HepG2 (cell line): ENCODE data around the gene HOXB4. TPM values are rescaled to one million over a fixed set of nuclear protein-coding genes. Genes with fewer than 3 reads are reported as not detected.

ENCODE experiments used
- ATAC-seq: fragments of 200-7000 bp; cut with Tn5 transposase; 3 replicates; pipeline ENCODE4 v1.9.1; 2020; ENCODE audit warnings: mild to moderate bottlenecking, moderate library complexity
- BruUV-seq: library from RNA; stranded (reverse); fragments of 400-500 nt; replicated peaks from 2 replicates; lab custom pipeline; 2021; lab: Mats Ljungman, UMichigan
- CTCF ChIA-PET: fragments of 300-600 bp; formaldehyde crosslinking; extraction: SDS; loops from one replicate; lab custom pipeline; 2021; ENCODE audit warnings: low total read pairs, inconsistent platforms, low intra/inter-chr PET ratio; lab: Yijun Ruan, JAX
- POLR2A ChIA-PET: fragments of 350-600 bp; sonication (Branson Sonifier 250); formaldehyde crosslinking; loops from one replicate; lab custom pipeline; 2020; ENCODE audit warnings: antibody characterized with exemption, inconsistent platforms; lab: Yijun Ruan, JAX
- DNase-seq: peaks from one replicate; pipeline ENCODE4 v3.0.0-alpha.2; 2015; ENCODE audit warnings: low spot score
- FAIRE-seq: peaks from 3 replicates; lab custom pipeline; 2011; peaks lifted over from hg19 to GRCh38; lab: Jason Lieb, UNC
- H2AFZ ChIP-seq: one replicate; pipeline ENCODE4 v1.6.1; 2011; ENCODE audit warnings: low read length, inconsistent platforms
- H3K27ac ChIP-seq: fragments of 300-600 bp; 3 replicates; pipeline ENCODE4 v1.8.0; 2011; ENCODE audit warnings: mixed run types, mild to moderate bottlenecking, mixed read lengths, low read length, inconsistent platforms; ENCODE audit not compliant: insufficient read depth; ENCODE audit errors: extremely low read length
- H3K27me3 ChIP-seq, 2 experiments: fragments of 200-600 bp in 1 of 2; 2 replicates in 1 of 2; 3 replicates in 1 of 2; pipeline versions ENCODE4 v1.6.0 to v1.8.0; 2011; ENCODE audit warnings: low read length in 2 of 2, mild to moderate bottlenecking in 2 of 2, moderate library complexity in 2 of 2, inconsistent platforms in 1 of 2; ENCODE audit not compliant: insufficient read depth in 2 of 2, control insufficient read depth in 1 of 2
- H3K36me3 ChIP-seq, 2 experiments: fragments of 200-600 bp in 1 of 2; replicated peaks in 1 of 2; 2 replicates in 1 of 2; 3 replicates in 1 of 2; pipeline versions ENCODE4 v1.5.1 to v1.8.0; 2011; ENCODE audit warnings: low read length in 2 of 2, inconsistent platforms in 1 of 2; ENCODE audit not compliant: insufficient read depth in 2 of 2, control insufficient read depth in 1 of 2
- H3K4me1 ChIP-seq: 2 replicates; pipeline ENCODE4 v1.5.1; 2012; ENCODE audit warnings: low read length, inconsistent platforms; ENCODE audit not compliant: insufficient read depth
- H3K4me2 ChIP-seq: 2 replicates; pipeline ENCODE4 v1.6.0; 2011; ENCODE audit warnings: low read depth, low read length, inconsistent platforms
- H3K4me3 ChIP-seq, 3 experiments: fragments of 200-600 bp in 1 of 3; sonication (generic), shearing (Covaris generic) in 1 of 3; replicated peaks in 1 of 3; 2 replicates each; pipeline ENCODE4 v1.5.1; 2011 to 2016; ENCODE audit warnings: low read length in 3 of 3, inconsistent platforms in 2 of 3, low read depth in 2 of 3, mild to moderate bottlenecking in 2 of 3, control low read depth in 1 of 3, mixed read lengths in 1 of 3; ENCODE audit not compliant: insufficient read depth in 1 of 3
- H3K79me2 ChIP-seq: one replicate; pipeline ENCODE4 v1.6.1; 2011; ENCODE audit warnings: low read length, inconsistent platforms; ENCODE audit not compliant: insufficient read depth
- H3K9ac ChIP-seq: 2 replicates; pipeline ENCODE4 v1.6.0; 2011; ENCODE audit warnings: mild to moderate bottlenecking, low read depth, low read length, inconsistent platforms; ENCODE audit not compliant: insufficient read depth
- H3K9me3 ChIP-seq: 2 replicates; pipeline ENCODE4 v1.5.1; 2012; ENCODE audit warnings: mild to moderate bottlenecking, low read length
- H4K20me1 ChIP-seq: 2 replicates; pipeline ENCODE4 v1.6.0; 2011; ENCODE audit warnings: inconsistent platforms, mild to moderate bottlenecking, low read length, moderate library complexity; ENCODE audit not compliant: insufficient read depth
- CBX2 ChIP-seq, 2 experiments: fragments of 200-600 bp in 1 of 2; sonication (generic); formaldehyde crosslinking in 1 of 2; IDR thresholded peaks; 2 replicates each; pipeline versions ENCODE4 v1.7.0 to v1.8.1; 2018 to 2022; ENCODE audit warnings: low read depth in 2 of 2, low read length in 1 of 2, mild to moderate bottlenecking in 1 of 2, missing genetic modification reagents in 1 of 2
- EZH2 ChIP-seq: conservative IDR thresholded peaks from 2 replicates; pipeline ENCODE4 v1.6.1; 2012; ENCODE audit warnings: mild to moderate bottlenecking, low read depth, low read length, moderate library complexity
- HES4 ChIP-seq: sonication (generic); formaldehyde crosslinking; IDR thresholded peaks from 2 replicates; pipeline ENCODE4 v1.9.0; 2021; ENCODE audit warnings: mild to moderate bottlenecking, missing genetic modification reagents, borderline replicate concordance
- HOXA3 ChIP-seq: sonication (generic); formaldehyde crosslinking; IDR thresholded peaks from 2 replicates; pipeline ENCODE4 v1.5.0; 2020; ENCODE audit warnings: missing genetic modification reagents
- SPEN ChIP-seq: sonication (generic); formaldehyde crosslinking; IDR thresholded peaks from 2 replicates; pipeline ENCODE4 v1.5.1; 2020; ENCODE audit warnings: low read depth, mild to moderate bottlenecking, missing genetic modification reagents
- WGBS: methylation state at CpG from one replicate; pipeline ENCODE4 v1.1.6; 2017; ENCODE audit warnings: low lambda C conversion rate; 5-methylcytosine and 5-hydroxymethylcytosine counted together
- in situ Hi-C: cut with HindIII; loops from 2 replicates; pipeline ENCODE4 v1.10.0; 2017; ENCODE audit warnings: low pct_unique_long_range_greater_than_20kb; ENCODE audit not compliant: extremely low pct_ligation_motif_present
- intact Hi-C: fragments of 100-400 bp; cut with micrococcal nuclease; formaldehyde crosslinking; loops from one replicate; pipeline ENCODE4 v1.10.0; 2022; ENCODE audit not compliant: unreplicated experiment
- polyA plus RNA-seq, 8 experiments: library from polyadenylated mRNA; depleted of rRNA in 3 of 8; stranded (reverse) in 7 of 8; unstranded in 1 of 8; fragments of >200 nt; fragmentation: Illumina TruSeq in 4 of 8; extraction: Trizol in 4 of 8; gene quantifications; 2 replicates each; pipeline versions ENCODE4 v1.2.1 to v1.2.3, GENCODE V29; 2011 to 2016; ENCODE audit warnings: low read depth in 4 of 8, missing spikeins in 1 of 8, mixed read lengths in 1 of 8; ENCODE audit not compliant: insufficient read depth in 1 of 8
- total RNA-seq, 5 experiments: library from RNA; depleted of rRNA; stranded (reverse); fragments of >200 nt; fragmentation: Illumina TruSeq; extraction: Trizol; gene quantifications; 2 replicates each; pipeline ENCODE4 v1.2.3, GENCODE V29; 2016; ENCODE audit warnings: low read depth in 1 of 5

The HOXB4 gene
- total and polyA plus RNA-seq, 2 of the 13 experiments (the other 11 are each of a cell fraction or from before 2014, with no cell fraction given): not detected

GRCh38 chr17:48616717-48617470 lies 38.7 kb upstream of the HOXB4 start:
- WGBS: 9% methylated on average over 14 of the region's 15 CpGs
- no TSS peak for BruUV-seq
- ChIA-PET POLR2A (no interaction called here), CTCF (interaction anchor here (1.5 kb wide), 1 partner anchor 282 kb away, joined by 5 read pairs; no protein-coding TSS in a partner anchor)
- H3K79me2 ChIP-seq: no peaks in the 10 kb centered on the region
- intact Hi-C loops (loop anchor here (5.0 kb wide), 2 partner anchors 355 to 590 kb away; no protein-coding TSS in a partner anchor), in situ Hi-C loops (no loop called here)
- peaks cover 8% of the 10 kb centered on the region; the same call in 1 of the 2 replicates for H4K20me1 ChIP-seq
- DNase-seq: no peak
- no peak overlapping the region for H3K4me2 ChIP-seq
- no peak overlapping the region for H3K9ac ChIP-seq
- H3K27me3 ChIP-seq: peaks cover 45 to 97% of the 10 kb centered on the region in 2 experiments
- peaks cover 10% of the 10 kb centered on the region for H3K4me1 ChIP-seq
- ATAC-seq: no peak
- H2AFZ ChIP-seq: no peak overlapping the region
- no peak overlapping the region for H3K4me3 ChIP-seq
- TF ChIP-seq CBX2 (IDR thresholded peaks at IDR 0.05; ENCODE audit: low read depth, low read length) (0 out of 2 replicates have a peak, but pooled peaks have one; percentile 37), CBX2 (CRISPR knock-in tag; IDR thresholded peaks at IDR 0.05; ENCODE audit: low read depth) (no peak), EZH2 (0 out of 2 replicates have a peak, but pooled peaks have one; percentile 27), SPEN (CRISPR knock-in tag) (no peak), HOXA3 (no peak)
- H3K27ac ChIP-seq: no peak overlapping the region
- H3K9me3 ChIP-seq: no peaks in the 10 kb centered on the region
- no peaks in the 10 kb centered on the region for H3K36me3 ChIP-seq
- FAIRE-seq: no peak

DNA sequence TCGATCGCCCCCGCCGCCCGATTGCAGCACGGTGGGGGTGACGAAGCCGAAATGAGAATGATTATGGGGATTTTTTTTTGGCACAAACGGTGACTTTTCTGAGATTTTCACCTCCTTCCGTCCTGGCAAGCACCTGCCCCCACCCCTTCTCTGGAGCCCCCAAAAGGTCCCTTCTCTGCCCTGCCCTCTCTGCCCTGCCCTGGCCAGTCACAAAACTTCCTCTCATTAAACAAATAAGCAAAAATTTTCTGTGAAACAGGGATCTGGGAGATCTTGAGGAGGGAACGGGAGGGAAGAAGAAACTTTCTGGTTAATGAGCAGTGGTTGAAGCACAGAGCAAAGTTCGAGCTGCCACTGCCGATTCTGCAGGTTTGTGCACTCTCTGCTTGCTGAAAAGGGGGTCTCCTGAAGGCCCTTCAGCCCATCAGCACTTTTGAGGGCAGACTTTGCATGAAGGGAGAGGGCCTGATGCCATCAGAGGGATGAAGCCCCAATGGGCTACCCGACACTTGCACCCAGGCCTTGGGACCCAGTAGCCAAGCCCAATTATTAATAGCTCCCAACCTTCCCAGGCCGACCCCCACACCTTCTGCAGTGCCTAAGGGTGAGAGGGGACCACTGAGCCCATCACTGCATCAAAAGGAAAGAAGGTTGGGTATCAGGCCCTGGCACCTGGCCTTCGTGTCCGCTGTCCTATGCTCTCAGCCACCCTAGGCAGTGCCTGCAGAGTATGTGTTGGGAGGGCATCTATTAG lies 38.0 kb upstream of the HOXB4 start:
- intact Hi-C loops: loop anchor here (5.0 kb wide), 2 partner anchors 354 to 589 kb away; no protein-coding TSS in a partner anchor
- no peak overlapping the region for H3K4me2 ChIP-seq
- H3K36me3 ChIP-seq: no peaks in the 10 kb centered on the region
- no peak overlapping the region for H3K4me3 ChIP-seq
- no peak for ATAC-seq
- H3K9me3 ChIP-seq: no peaks in the 10 kb centered on the region
- H3K27me3 ChIP-seq: peaks cover 42 to 97% of the 10 kb centered on the region in 2 experiments
- no peak overlapping the region for H2AFZ ChIP-seq
- ChIA-PET CTCF (interaction anchor here (1.5 kb wide), 1 partner anchor 281 kb away, joined by 5 read pairs; no protein-coding TSS in a partner anchor), POLR2A (no interaction called here)
- no peaks in the 10 kb centered on the region for H3K79me2 ChIP-seq
- no peak overlapping the region for H3K27ac ChIP-seq
- no TSS peak for BruUV-seq
- FAIRE-seq: no peak
- 12% methylated on average over 16 of the region's 17 CpGs for WGBS
- H3K9ac ChIP-seq: no peak overlapping the region
- DNase-seq: no peak
- H4K20me1 ChIP-seq: peaks cover 8% of the 10 kb centered on the region; the same call in 1 of the 2 replicates
- TF ChIP-seq EZH2: peak; percentile 40; the same call in 1 of the 2 replicates
- no peak for TF ChIP-seq HES4 (CRISPR knock-in tag)
- TF ChIP-seq, all 625 proteins: peak for 1
- in situ Hi-C loops: no loop called here
- peaks cover 10% of the 10 kb centered on the region for H3K4me1 ChIP-seq
